Right lobe of liver (tissue), 4 donors: ENCODE data around the gene THSD7B.
"Not testable (repeated sequence)": the region's sequence is repeated elsewhere in the genome, so short reads cannot be mapped to it uniquely, and the experiment has no call there.

Experiments used
- CTCF ChIP-seq, 4 donors: fragments of 200-600 bp in 3 of 4; fragments of 450-650 bp in 1 of 4; IDR thresholded peaks; one replicate each; pipeline versions ENCODE4 v1.5.1 to v1.8.0; 2016 to 2022; ENCODE audit warnings: antibody characterized with exemption in 4 of 4, mild to moderate bottlenecking in 2 of 4
- POLR2A ChIP-seq: fragments of 450-650 bp; IDR thresholded peaks from one replicate; pipeline ENCODE4 v1.6.1; 2017; ENCODE audit warnings: antibody characterized with exemption, mild to moderate bottlenecking
- donor health status: DM: no; HTN: no; CAD: no.
- donor health status: DM: no; HTN: no; CAD: no.
- donor health status: DM: no; HTN: yes; CAD: no.

- TF ChIP-seq CTCF (IDR thresholded peaks at IDR 0.05); POLR2A: not testable (repeated sequence)
Measured at GRCh38 chr2:137587834-137588233, 822.5 kb downstream of the THSD7B start.
